Esophagus squamous epithelium (tissue), 4 donors: Measurements from ENCODE around the gene SLC44A4.

Experiments
- POLR2A ChIP-seq, 4 donors: fragments of 450-650 bp; IDR thresholded peaks; one replicate each; pipeline ENCODE4 v1.6.1; 2017; ENCODE audit warnings: antibody characterized with exemption in 4 of 4, mild to moderate bottlenecking in 4 of 4, moderate library complexity in 3 of 4
- TF ChIP-seq, protein P1 (sequence below), 6 experiments: fragments of 450-650 bp in 4 of 6; fragments of 200-600 bp in 2 of 6; sonication (generic) in 2 of 6; IDR thresholded peaks; one replicate each; pipeline ENCODE4 v1.5.1; 2016 to 2019; ENCODE audit warnings: antibody characterized with exemption in 6 of 6, mild to moderate bottlenecking in 4 of 6, moderate library complexity in 4 of 6

DNA sequence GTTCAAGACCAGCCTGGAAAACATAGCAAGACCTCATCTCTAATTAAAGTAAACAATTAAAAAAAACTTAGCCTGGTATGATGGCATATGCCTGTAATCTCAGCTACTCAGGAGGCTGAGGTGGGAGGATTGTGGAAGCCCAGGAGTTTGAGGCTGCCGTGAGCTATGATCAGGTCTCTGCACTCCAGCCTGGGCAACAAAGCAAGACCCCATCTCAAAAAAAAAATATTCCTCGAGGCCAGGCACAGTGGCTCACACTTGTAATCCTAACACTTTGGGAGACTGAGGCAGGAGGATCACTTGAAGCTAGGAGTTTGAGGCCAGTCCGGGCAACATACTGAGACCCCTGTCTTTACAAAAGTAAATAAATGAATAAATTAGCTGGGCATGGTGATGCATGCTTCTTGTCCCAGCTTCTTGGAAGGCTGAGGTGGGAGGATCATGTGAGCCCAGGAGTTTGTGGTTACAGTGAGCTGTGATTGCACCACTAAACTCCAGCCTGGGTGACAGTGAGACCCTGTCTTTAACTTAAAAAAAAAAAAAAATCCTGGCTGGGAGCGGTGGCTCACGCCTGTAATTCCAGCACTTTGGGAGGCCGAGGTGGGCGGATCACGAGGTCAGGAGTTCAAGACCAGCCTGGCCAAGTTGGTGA is 39.4 kb upstream of the SLC44A4 start:
- TF ChIP-seq, protein P1, sequence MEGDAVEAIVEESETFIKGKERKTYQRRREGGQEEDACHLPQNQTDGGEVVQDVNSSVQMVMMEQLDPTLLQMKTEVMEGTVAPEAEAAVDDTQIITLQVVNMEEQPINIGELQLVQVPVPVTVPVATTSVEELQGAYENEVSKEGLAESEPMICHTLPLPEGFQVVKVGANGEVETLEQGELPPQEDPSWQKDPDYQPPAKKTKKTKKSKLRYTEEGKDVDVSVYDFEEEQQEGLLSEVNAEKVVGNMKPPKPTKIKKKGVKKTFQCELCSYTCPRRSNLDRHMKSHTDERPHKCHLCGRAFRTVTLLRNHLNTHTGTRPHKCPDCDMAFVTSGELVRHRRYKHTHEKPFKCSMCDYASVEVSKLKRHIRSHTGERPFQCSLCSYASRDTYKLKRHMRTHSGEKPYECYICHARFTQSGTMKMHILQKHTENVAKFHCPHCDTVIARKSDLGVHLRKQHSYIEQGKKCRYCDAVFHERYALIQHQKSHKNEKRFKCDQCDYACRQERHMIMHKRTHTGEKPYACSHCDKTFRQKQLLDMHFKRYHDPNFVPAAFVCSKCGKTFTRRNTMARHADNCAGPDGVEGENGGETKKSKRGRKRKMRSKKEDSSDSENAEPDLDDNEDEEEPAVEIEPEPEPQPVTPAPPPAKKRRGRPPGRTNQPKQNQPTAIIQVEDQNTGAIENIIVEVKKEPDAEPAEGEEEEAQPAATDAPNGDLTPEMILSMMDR (IDR thresholded peaks at IDR 0.05), result no peak
- no peak for TF ChIP-seq POLR2A (IDR thresholded peaks at IDR 0.05)
